Liver (tissue), 9 donors: ENCODE results near the gene ERMAP. TPM values are rescaled to one million over a fixed set of nuclear protein-coding genes. Genes with fewer than 3 reads are reported as not detected.

ENCODE experiments used
- DNase-seq: peaks from one replicate; pipeline ENCODE4 v3.0.0-alpha.2; 2017; ENCODE audit warnings: low spot score
- H3K27ac ChIP-seq, 2 donors: one replicate each; pipeline ENCODE4 v1.7.0; 2013; ENCODE audit warnings: inconsistent platforms in 2 of 2, low read length in 2 of 2, control low read depth in 1 of 2, low read depth in 1 of 2, mild to moderate bottlenecking in 1 of 2
- H3K27me3 ChIP-seq, 4 donors: one replicate each; pipeline versions ENCODE4 v1.6.1 to v1.7.0; 2013; ENCODE audit warnings: low read length in 3 of 4, inconsistent platforms in 1 of 4, mild to moderate bottlenecking in 1 of 4, moderate library complexity in 1 of 4; ENCODE audit not compliant: control insufficient read depth in 4 of 4, insufficient read depth in 4 of 4
- H3K36me3 ChIP-seq, 4 donors: one replicate each; pipeline versions ENCODE4 v1.6.1 to v1.7.0; 2013; ENCODE audit warnings: low read length in 3 of 4, mild to moderate bottlenecking in 3 of 4, low read depth in 1 of 4, moderate library complexity in 1 of 4; ENCODE audit not compliant: control insufficient read depth in 4 of 4, insufficient read depth in 3 of 4
- H3K4me1 ChIP-seq, 4 donors: one replicate each; pipeline versions ENCODE4 v1.6.1 to v1.7.0; 2013; ENCODE audit warnings: low read length in 3 of 4, mild to moderate bottlenecking in 3 of 4, moderate library complexity in 1 of 4; ENCODE audit not compliant: control insufficient read depth in 4 of 4, insufficient read depth in 4 of 4
- H3K4me3 ChIP-seq, 3 donors: one replicate each; pipeline versions ENCODE4 v1.6.1 to v1.7.0; 2013; ENCODE audit warnings: low read length in 3 of 3, control low read depth in 1 of 3, low read depth in 1 of 3, mild to moderate bottlenecking in 1 of 3
- H3K9ac ChIP-seq, 2 donors: one replicate each; pipeline ENCODE4 v1.7.0; 2013; ENCODE audit warnings: low read length in 2 of 2, mild to moderate bottlenecking in 2 of 2, moderate library complexity in 2 of 2, control low read depth in 1 of 2, low read depth in 1 of 2
- H3K9me3 ChIP-seq, 4 donors: one replicate each; pipeline versions ENCODE4 v1.6.1 to v1.7.0; 2013; ENCODE audit warnings: low read length in 3 of 4; ENCODE audit not compliant: control insufficient read depth in 4 of 4
- EGR1 ChIP-seq, 2 donors: IDR thresholded peaks; 2 replicates each; pipeline ENCODE4 v1.6.1; 2016 to 2018; ENCODE audit warnings: antibody characterized with exemption in 2 of 2, low read depth in 2 of 2
- FOXA1 ChIP-seq: IDR thresholded peaks from 2 replicates; pipeline ENCODE4 v1.6.1; 2016; ENCODE audit warnings: antibody characterized with exemption
- FOXA2 ChIP-seq: IDR thresholded peaks from 2 replicates; pipeline ENCODE4 v1.6.1; 2016; ENCODE audit warnings: antibody characterized with exemption
- GABPA ChIP-seq, 2 donors: IDR thresholded peaks in 1 of 2; conservative IDR thresholded peaks in 1 of 2; 2 replicates each; pipeline ENCODE4 v1.6.1; 2016; ENCODE audit warnings: antibody characterized with exemption in 2 of 2, mild to moderate bottlenecking in 1 of 2, moderate library complexity in 1 of 2
- HNF4A ChIP-seq, 2 donors: conservative IDR thresholded peaks; 2 replicates each; pipeline ENCODE4 v1.6.1; 2016; ENCODE audit warnings: antibody characterized with exemption in 2 of 2, mild to moderate bottlenecking in 2 of 2
- HNF4G ChIP-seq: IDR thresholded peaks from 2 replicates; pipeline ENCODE4 v1.6.1; 2016; ENCODE audit warnings: antibody characterized with exemption
- MAX ChIP-seq: IDR thresholded peaks from 2 replicates; pipeline ENCODE4 v1.6.1; 2016; ENCODE audit warnings: antibody characterized with exemption
- NR2F2 ChIP-seq: IDR thresholded peaks from 2 replicates; pipeline ENCODE4 v1.6.1; 2016; ENCODE audit warnings: antibody characterized with exemption
- RAD21 ChIP-seq, 2 donors: IDR thresholded peaks; 2 replicates each; pipeline ENCODE4 v1.6.1; 2016; ENCODE audit warnings: antibody characterized with exemption in 2 of 2, mild to moderate bottlenecking in 2 of 2
- RXRA ChIP-seq, 2 donors: IDR thresholded peaks; 2 replicates each; pipeline ENCODE4 v1.6.1; 2017 to 2018; ENCODE audit warnings: antibody characterized with exemption in 2 of 2, mild to moderate bottlenecking in 1 of 2
- SP1 ChIP-seq: IDR thresholded peaks from 2 replicates; pipeline ENCODE4 v1.6.1; 2018; ENCODE audit warnings: antibody characterized with exemption, mild to moderate bottlenecking
- TAF1 ChIP-seq: conservative IDR thresholded peaks from 2 replicates; pipeline ENCODE4 v1.6.1; 2016; ENCODE audit warnings: antibody characterized with exemption, mild to moderate bottlenecking
- YY1 ChIP-seq: IDR thresholded peaks from 2 replicates; pipeline ENCODE4 v1.6.1; 2016; ENCODE audit warnings: antibody characterized with exemption, mild to moderate bottlenecking
- ZBTB33 ChIP-seq: IDR thresholded peaks from 2 replicates; pipeline ENCODE4 v1.6.1; 2016; ENCODE audit warnings: antibody characterized with exemption
- WGBS: extraction: QIAGEN DNeasy Blood & Tissue Kit; methylation state at CpG from one replicate; pipeline ENCODE4 v1.1.7; 2013; 5-methylcytosine and 5-hydroxymethylcytosine counted together
- polyA plus RNA-seq, 2 donors: library from polyadenylated mRNA; stranded (reverse) in 1 of 2; unstranded in 1 of 2; fragments of 200-250 nt in 1 of 2; fragments of >200 nt in 1 of 2; fragmentation: Nextera tagmentation in 1 of 2; extraction: Ambion mirVana in 1 of 2; gene quantifications; one replicate each; pipeline versions ENCODE4 v1.2.1 to v1.2.3, GENCODE V29; 2013 to 2015
- total RNA-seq, 2 donors: library from RNA; depleted of rRNA; stranded (reverse); fragments of >200 nt; gene quantifications; one replicate each; pipeline ENCODE4 v1.2.3, GENCODE V29; 2014
- TF ChIP-seq, protein P1 (sequence below): IDR thresholded peaks from 2 replicates; pipeline ENCODE4 v1.6.1; 2016; ENCODE audit warnings: antibody characterized with exemption
- TF ChIP-seq, protein P2 (sequence below): fragments of 150-350 bp; IDR thresholded peaks from 2 replicates; pipeline ENCODE4 v1.5.1; 2017; ENCODE audit warnings: improper control_type of control experiment, low read depth, low read length; ENCODE audit not compliant: missing input control
- donor health status: healthy.
- donor health status: healthy.
- donor health status: healthy.
- donor health status: healthy.
- donor health status: healthy.

Gene ERMAP
- total and polyA plus RNA-seq, 4 donors, result 3.9 to 96.9 (median 9.0) TPM

DNA sequence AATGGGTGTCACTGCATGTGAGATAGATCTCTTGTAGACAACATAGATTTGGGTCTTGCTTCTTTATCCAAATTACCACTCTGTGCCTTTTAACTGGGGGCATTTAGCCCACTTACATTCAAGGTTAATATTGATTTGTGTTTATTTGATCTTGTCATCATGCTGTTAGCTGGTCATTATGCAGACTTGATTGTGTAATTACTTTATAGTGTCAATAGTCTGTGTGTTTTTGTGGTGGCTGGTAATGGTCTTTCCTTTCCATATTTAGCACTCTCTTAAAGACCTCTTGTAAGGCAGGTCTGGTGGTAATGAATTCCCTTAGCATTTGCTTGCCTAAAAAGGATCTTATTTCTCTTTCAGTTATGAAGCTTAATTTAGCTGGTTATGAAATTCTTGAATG lies 59.1 kb downstream of the ERMAP start:
- H3K27me3 ChIP-seq, result no peaks in the 10 kb centered on the region
- no peaks in the 10 kb centered on the region for H3K36me3 ChIP-seq
- H3K27ac ChIP-seq, result no peak overlapping the region
- no peak for DNase-seq
- no peak overlapping the region for H3K9ac ChIP-seq
- TF ChIP-seq FOXA2, result peak; percentile 33
- TF ChIP-seq GABPA (IDR thresholded peaks at IDR 0.05 in 1 of 2, conservative IDR thresholded peaks at IDR 0.05 in 1 of 2), result no peak
- H3K4me1 ChIP-seq, result peaks cover 0 to 11% (median 0%) of the 10 kb centered on the region in 4 donors
- no peaks in the 10 kb centered on the region for H3K9me3 ChIP-seq
- H3K4me3 ChIP-seq, result no peak overlapping the region

DNA sequence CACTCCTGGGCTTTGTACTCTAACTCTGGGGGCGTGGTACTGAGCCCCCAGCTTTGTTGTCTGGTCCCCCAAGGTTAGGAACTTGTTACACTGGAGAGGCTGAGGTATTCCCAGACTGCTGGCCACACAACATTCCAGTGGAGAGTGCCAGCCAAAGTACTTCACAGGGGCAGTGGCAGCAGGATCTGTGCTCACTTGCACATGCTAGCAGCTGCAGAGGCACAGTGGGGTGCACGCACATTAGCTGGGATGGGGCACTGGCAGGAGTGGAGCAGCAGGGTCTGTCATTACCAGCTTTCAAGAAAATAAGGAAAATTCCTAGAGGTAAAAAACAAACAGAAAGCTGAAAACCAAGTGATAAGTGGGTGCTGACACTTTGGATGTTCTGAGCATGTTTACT lies 60.5 kb downstream of the ERMAP start:
- Histone ChIP-seq H3K4me3 (no peak overlapping the region), H3K27ac (no peak overlapping the region), H3K27me3 (no peaks in the 10 kb centered on the region), H3K4me1 (peaks cover 0 to 11% (median 0%) of the 10 kb centered on the region in 4 donors), H3K9me3 (no peaks in the 10 kb centered on the region), H3K9ac (no peak overlapping the region), H3K36me3 (no peaks in the 10 kb centered on the region)
- DNase-seq, result no peak
- TF ChIP-seq FOXA1 (no peak), GABPA (IDR thresholded peaks at IDR 0.05 in 1 of 2, conservative IDR thresholded peaks at IDR 0.05 in 1 of 2) (no peak), RXRA (IDR thresholded peaks at IDR 0.05) (no peak), ZBTB33 (no peak), FOXA2 (no peak), MAX (no peak), NR2F2 (no peak), HNF4A (conservative IDR thresholded peaks at IDR 0.05) (no peak), YY1 (no peak), TAF1 (no peak), HNF4G (no peak)
- TF ChIP-seq, protein P1, sequence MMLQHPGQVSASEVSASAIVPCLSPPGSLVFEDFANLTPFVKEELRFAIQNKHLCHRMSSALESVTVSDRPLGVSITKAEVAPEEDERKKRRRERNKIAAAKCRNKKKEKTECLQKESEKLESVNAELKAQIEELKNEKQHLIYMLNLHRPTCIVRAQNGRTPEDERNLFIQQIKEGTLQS, result no peak
- TF ChIP-seq, protein P2, sequence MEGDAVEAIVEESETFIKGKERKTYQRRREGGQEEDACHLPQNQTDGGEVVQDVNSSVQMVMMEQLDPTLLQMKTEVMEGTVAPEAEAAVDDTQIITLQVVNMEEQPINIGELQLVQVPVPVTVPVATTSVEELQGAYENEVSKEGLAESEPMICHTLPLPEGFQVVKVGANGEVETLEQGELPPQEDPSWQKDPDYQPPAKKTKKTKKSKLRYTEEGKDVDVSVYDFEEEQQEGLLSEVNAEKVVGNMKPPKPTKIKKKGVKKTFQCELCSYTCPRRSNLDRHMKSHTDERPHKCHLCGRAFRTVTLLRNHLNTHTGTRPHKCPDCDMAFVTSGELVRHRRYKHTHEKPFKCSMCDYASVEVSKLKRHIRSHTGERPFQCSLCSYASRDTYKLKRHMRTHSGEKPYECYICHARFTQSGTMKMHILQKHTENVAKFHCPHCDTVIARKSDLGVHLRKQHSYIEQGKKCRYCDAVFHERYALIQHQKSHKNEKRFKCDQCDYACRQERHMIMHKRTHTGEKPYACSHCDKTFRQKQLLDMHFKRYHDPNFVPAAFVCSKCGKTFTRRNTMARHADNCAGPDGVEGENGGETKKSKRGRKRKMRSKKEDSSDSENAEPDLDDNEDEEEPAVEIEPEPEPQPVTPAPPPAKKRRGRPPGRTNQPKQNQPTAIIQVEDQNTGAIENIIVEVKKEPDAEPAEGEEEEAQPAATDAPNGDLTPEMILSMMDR, result no peak
- WGBS, result 79% methylated on average over 2 of the region's 2 CpGs

- Histone ChIP-seq H3K27ac (no peak overlapping the region), H3K36me3 (no peaks in the 10 kb centered on the region), H3K4me3 (no peak overlapping the region), H3K4me1 (peaks cover 0 to 11% (median 0%) of the 10 kb centered on the region in 4 donors), H3K27me3 (no peaks in the 10 kb centered on the region), H3K9ac (no peak overlapping the region), H3K9me3 (no peaks in the 10 kb centered on the region)
- TF ChIP-seq MAX (no peak), RXRA (IDR thresholded peaks at IDR 0.05) (no peak), SP1 (no peak), EGR1 (IDR thresholded peaks at IDR 0.05; ENCODE audit: low read depth in 2 of 2) (no peak), GABPA (IDR thresholded peaks at IDR 0.05 in 1 of 2, conservative IDR thresholded peaks at IDR 0.05 in 1 of 2) (no peak), HNF4A (conservative IDR thresholded peaks at IDR 0.05) (no peak), RAD21 (IDR thresholded peaks at IDR 0.05) (no peak), NR2F2 (no peak), FOXA1 (no peak), ZBTB33 (no peak)
- TF ChIP-seq, protein P1, result no peak
- DNase-seq, result no peak
- WGBS, result 69% methylated on average over 4 of the region's 4 CpGs
Observed at GRCh38 chr1:42880384-42880783, 63.5 kb downstream of the ERMAP start.
